SK-N-SH (cell line): ENCODE data around the gene AIMP1.

ENCODE experiments used
- EP300 ChIP-seq, 2 experiments: IDR thresholded peaks; 2 replicates each; pipeline versions ENCODE4 v1.4.0 to v1.6.1; 2012; ENCODE audit warnings: borderline replicate concordance in 1 of 2, low read depth in 1 of 2, low read length in 1 of 2
- EZH2phosphoT487 ChIP-seq: fragments of 200-600 bp; sonication (generic); IDR thresholded peaks from 2 replicates; pipeline ENCODE4 v1.6.1; 2017; ENCODE audit warnings: low read depth, mixed run types, mild to moderate bottlenecking, antibody characterized with exemption, moderate library complexity, borderline replicate concordance
- FOSL2 ChIP-seq: IDR thresholded peaks from 2 replicates; pipeline ENCODE4 v1.4.0; 2012; ENCODE audit warnings: low read depth, mild to moderate bottlenecking, moderate library complexity, borderline replicate concordance
- JUND ChIP-seq: IDR thresholded peaks from 2 replicates; pipeline ENCODE4 v1.4.0; 2012
- MAX ChIP-seq: IDR thresholded peaks from 2 replicates; pipeline ENCODE4 v1.4.0; 2012; ENCODE audit warnings: low read depth
- MEF2A ChIP-seq: IDR thresholded peaks from 2 replicates; pipeline ENCODE4 v1.4.0; 2012; ENCODE audit warnings: low read depth, borderline replicate concordance
- RAD21 ChIP-seq: IDR thresholded peaks from 2 replicates; pipeline ENCODE4 v1.6.1; 2012; ENCODE audit warnings: mild to moderate bottlenecking, low read length
- RCOR1 ChIP-seq: fragments of 150-350 bp; IDR thresholded peaks from 2 replicates; pipeline ENCODE4 v1.6.1; 2017; ENCODE audit warnings: antibody characterized with exemption, low read length
- RXRA ChIP-seq: IDR thresholded peaks from 2 replicates; pipeline ENCODE4 v1.4.0; 2012; ENCODE audit warnings: low read depth, mild to moderate bottlenecking, borderline replicate concordance
- YY1 ChIP-seq: IDR thresholded peaks from 2 replicates; pipeline ENCODE4 v1.4.0; 2012; ENCODE audit warnings: low read depth, mild to moderate bottlenecking
- TF ChIP-seq, protein P1 (sequence below): fragments of 200-600 bp; sonication (generic); IDR thresholded peaks from 2 replicates; pipeline ENCODE4 v1.6.1; 2017; ENCODE audit warnings: antibody characterized with exemption, mild to moderate bottlenecking, moderate library complexity

DNA sequence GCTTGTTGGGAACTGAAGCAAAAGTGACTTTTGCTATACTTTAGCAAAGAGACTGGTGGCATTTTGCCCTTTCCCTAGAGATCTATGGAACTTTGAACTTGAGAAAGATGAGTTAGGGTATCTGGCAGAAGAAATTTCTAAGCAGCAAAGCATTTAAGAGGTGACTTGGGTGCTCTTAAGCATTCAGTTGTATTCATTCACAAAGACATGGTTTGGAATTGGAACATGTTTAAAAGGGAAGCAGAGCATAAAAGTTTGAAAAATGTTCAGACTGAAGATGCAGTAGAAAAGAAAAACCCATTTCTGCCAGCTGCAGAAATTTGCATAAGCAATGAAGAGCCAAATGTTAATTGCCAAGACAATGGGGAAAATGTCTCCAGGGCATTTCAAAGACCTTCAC lies 21.6 kb downstream of the AIMP1 start:
- TF ChIP-seq, protein P1, sequence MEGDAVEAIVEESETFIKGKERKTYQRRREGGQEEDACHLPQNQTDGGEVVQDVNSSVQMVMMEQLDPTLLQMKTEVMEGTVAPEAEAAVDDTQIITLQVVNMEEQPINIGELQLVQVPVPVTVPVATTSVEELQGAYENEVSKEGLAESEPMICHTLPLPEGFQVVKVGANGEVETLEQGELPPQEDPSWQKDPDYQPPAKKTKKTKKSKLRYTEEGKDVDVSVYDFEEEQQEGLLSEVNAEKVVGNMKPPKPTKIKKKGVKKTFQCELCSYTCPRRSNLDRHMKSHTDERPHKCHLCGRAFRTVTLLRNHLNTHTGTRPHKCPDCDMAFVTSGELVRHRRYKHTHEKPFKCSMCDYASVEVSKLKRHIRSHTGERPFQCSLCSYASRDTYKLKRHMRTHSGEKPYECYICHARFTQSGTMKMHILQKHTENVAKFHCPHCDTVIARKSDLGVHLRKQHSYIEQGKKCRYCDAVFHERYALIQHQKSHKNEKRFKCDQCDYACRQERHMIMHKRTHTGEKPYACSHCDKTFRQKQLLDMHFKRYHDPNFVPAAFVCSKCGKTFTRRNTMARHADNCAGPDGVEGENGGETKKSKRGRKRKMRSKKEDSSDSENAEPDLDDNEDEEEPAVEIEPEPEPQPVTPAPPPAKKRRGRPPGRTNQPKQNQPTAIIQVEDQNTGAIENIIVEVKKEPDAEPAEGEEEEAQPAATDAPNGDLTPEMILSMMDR, result no peak
- TF ChIP-seq RAD21, result no peak
- no peak for TF ChIP-seq MAX
- no peak for TF ChIP-seq RXRA
- TF ChIP-seq MEF2A, result no peak
- TF ChIP-seq JUND, result no peak
- no peak for TF ChIP-seq RCOR1
- no peak for TF ChIP-seq EP300 (IDR thresholded peaks at IDR 0.05; ENCODE audit: borderline replicate concordance in 1 of 2, low read depth in 1 of 2, low read length in 1 of 2)
- TF ChIP-seq YY1, result no peak
- TF ChIP-seq EZH2phosphoT487, result no peak
- no peak for TF ChIP-seq FOSL2
